Fibroblast of the aortic adventitia (primary cell): ENCODE measurements around the gene ARHGEF10L. TPM values are rescaled to one million over a fixed set of nuclear protein-coding genes. Genes with fewer than 3 reads are reported as not detected.

Experiments used
- DNase-seq: peaks from one replicate; pipeline ENCODE4 v3.0.0-alpha.2; 2010; ENCODE audit warnings: low read depth
- H3K4me3 ChIP-seq: 2 replicates; pipeline ENCODE4 v1.5.1; 2011; ENCODE audit warnings: low read depth, mild to moderate bottlenecking, control low read depth, low read length, moderate library complexity
- total RNA-seq: library from RNA; depleted of rRNA; stranded (reverse); fragments of >200 nt; gene quantifications from 2 replicates; pipeline ENCODE4 v1.2.3, GENCODE V29; 2012; ENCODE audit warnings: low replicate concordance
- TF ChIP-seq, protein P1 (sequence below): IDR thresholded peaks from 2 replicates; pipeline ENCODE4 v1.5.1; 2011; ENCODE audit warnings: mild to moderate bottlenecking, low read length, control low read depth, inconsistent platforms; ENCODE audit not compliant: insufficient read depth

ARHGEF10L gene
- total RNA-seq, 1 donor, result 23.9 TPM

DNA sequence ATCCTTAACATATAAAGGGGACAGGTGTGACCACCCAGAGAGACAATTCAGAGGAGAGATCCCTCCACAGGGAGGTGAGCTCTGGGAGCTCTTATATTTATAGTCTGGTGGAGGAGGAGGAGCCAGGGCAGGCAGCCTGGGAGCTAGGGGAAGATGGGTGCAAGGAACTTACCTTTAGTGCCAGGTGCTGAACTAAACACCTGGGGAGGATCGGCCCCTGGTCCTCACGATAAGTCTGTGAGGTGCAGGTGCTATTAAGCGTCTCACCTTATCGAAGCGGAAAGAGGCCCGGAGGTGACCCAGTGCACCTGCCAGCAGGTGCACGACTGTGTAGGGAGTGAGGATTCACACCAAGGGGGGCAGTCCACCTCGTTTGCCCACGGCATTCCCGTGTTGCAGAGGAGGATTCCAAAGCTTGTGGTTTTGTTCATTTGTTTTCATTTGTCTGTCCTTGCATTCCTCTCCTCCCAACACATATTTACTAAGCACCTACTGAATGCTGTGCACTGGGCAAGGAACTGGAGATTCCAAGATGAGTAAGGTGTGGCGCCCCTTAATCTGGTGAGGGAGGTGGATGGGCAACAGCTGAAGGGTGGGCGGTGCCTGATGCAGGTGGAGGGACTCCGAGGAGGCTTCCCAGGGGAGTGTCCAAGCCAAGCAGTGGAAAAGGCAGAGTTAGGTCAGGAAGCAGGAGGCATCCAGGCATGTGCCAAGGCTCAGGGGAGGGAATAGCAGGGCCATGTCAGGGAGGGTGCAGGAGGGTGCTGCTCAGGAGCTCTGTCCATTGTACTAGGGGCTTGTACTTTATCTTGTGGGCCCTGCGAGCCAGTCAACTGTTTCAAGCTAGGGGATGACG lies 11.5 kb downstream of the ARHGEF10L start:
- H3K4me3 ChIP-seq, result no peak overlapping the region
- TF ChIP-seq, protein P1, sequence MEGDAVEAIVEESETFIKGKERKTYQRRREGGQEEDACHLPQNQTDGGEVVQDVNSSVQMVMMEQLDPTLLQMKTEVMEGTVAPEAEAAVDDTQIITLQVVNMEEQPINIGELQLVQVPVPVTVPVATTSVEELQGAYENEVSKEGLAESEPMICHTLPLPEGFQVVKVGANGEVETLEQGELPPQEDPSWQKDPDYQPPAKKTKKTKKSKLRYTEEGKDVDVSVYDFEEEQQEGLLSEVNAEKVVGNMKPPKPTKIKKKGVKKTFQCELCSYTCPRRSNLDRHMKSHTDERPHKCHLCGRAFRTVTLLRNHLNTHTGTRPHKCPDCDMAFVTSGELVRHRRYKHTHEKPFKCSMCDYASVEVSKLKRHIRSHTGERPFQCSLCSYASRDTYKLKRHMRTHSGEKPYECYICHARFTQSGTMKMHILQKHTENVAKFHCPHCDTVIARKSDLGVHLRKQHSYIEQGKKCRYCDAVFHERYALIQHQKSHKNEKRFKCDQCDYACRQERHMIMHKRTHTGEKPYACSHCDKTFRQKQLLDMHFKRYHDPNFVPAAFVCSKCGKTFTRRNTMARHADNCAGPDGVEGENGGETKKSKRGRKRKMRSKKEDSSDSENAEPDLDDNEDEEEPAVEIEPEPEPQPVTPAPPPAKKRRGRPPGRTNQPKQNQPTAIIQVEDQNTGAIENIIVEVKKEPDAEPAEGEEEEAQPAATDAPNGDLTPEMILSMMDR, result no peak
- DNase-seq, result no peak

DNA sequence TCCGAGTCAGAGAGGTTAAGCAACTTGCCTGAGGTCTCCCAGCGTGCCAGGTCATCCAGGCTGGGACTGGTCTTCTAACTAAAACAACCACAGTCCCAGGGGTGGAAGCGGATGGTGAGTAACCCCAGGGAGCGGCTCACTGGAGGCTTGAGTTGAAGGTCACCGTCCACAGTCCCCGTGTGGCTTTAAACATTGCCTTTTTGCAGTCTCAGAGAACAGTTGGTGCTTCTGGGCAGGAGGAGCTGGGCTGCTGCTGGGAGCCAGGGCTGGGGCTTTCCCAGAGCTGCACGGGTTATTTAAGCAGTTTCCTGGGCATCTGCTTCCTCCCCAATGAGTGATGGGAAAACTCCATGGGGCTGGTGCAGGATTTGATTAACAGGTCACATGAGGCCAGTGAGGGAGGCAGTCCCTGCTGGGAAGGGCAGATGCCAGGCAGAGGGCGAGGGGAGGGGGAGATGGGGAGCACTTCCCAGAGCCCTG lies 12.3 kb downstream of the ARHGEF10L start:
- H3K4me3 ChIP-seq, result no peak overlapping the region
- TF ChIP-seq, protein P1, result no peak
- DNase-seq, result peak; percentile 59

DNA sequence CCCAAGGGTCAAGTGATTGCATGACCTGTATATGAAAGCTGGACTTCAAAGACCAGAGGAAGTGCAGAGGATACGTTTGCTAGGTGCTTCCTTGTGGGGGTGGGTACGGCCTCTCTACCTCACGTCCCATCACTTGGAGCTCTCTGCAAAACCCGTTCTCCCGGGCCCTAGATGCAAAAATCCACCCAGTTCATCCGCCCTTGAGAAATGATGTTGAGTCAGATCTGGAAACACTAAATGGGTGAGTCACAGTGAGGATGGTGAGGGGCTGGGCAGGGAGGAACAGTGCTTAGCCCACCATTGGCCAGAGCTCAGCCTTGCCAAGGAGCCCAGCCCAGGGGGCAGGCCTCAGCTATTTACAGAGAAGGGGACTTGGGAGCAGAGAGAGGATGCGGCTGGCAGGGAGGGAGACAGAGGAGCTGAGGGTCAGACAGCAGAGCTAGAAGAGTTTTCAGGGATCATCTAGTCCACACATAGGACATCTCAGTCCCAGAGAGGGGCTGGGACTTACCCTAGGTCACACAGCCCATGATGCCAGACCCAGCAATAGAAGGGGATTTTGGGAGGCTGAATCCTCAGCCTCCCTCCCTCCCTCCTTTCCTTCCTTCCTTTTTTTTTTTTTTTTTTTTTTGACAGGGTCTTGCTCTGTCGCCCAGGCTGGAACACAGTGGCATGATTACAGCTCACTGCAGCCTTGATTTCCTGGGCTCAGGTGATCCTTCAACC lies 14.6 kb downstream of the ARHGEF10L start:
- peak; percentile 73 for DNase-seq
- H3K4me3 ChIP-seq, result no peak overlapping the region
- TF ChIP-seq, protein P1, result no peak

DNA sequence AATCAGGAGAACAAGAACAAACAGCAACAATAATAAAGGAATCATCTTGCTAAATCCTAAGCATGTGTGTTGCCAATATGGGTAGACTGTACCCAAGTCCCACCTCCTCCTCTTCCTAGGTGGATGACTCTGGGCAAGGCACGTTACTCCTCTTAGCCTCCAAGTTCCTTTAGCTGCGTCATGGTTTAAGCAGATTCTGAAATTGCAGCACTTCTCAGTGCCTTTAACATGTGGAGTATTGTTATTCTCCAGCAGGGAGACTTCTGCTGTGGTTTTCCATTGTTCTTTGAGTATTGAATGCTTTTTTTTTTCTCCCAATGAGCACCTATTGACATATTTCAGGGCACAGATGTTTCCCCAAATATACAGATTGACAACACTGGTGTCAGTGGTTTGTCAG lies 15.5 kb downstream of the ARHGEF10L start:
- DNase-seq, result no peak
- H3K4me3 ChIP-seq, result no peak overlapping the region
- TF ChIP-seq, protein P1, result no peak

DNA sequence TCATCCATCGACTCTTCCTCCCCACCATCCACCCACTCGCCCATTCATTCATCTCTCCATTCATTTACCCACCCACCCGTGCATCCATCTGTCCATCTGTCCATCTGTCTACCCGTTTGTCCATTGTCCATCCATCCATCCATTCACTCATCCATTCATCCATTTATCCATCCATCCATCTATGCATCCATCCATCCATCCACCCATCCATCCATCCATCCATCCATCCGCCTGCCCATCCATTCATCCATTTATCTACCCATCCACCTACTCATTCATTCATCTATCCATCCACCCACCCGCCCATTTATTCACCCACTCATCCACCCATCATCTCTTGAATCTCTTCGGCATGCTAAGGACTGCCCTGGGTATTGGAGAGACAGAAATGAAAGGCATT lies 18.5 kb downstream of the ARHGEF10L start:
- H3K4me3 ChIP-seq, result no peak overlapping the region
- TF ChIP-seq, protein P1, result no peak
- no peak for DNase-seq

DNA sequence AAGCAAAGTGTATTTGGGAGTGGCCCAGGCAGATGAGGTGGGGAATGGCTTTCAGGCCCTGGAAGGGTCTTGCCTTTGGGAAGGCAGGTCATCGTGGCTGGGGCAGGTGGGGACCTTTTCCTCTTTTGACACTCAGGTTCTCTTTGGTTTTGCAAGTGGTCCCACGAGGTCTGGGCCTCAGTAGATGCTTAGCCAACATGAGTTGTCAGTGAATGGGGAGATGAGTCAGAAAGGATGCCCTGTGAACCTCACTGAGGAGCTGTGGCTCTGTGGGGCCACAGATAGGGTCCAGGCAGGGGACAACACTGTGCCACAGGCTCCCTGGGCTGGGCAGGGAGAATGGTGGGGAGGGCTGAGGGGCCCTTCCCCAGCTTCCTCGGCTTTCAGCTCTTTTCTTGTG lies 19.0 kb downstream of the ARHGEF10L start:
- DNase-seq, result no peak
- H3K4me3 ChIP-seq, result no peak overlapping the region
- TF ChIP-seq, protein P1, result no peak
